GM19193 (cell line): ENCODE measurements around the gene DENND1B.

ENCODE experiments used
- POLR2A ChIP-seq: IDR thresholded peaks from 4 replicates; pipeline ENCODE4 v1.6.1; 2011; ENCODE audit not compliant: insufficient read depth, insufficient read length; ENCODE audit errors: extremely low read depth

Gene DENND1B

GRCh38 chr1:197683895-197684553, 91.3 kb downstream of the DENND1B start:
- TF ChIP-seq POLR2A, result no peak

DNA sequence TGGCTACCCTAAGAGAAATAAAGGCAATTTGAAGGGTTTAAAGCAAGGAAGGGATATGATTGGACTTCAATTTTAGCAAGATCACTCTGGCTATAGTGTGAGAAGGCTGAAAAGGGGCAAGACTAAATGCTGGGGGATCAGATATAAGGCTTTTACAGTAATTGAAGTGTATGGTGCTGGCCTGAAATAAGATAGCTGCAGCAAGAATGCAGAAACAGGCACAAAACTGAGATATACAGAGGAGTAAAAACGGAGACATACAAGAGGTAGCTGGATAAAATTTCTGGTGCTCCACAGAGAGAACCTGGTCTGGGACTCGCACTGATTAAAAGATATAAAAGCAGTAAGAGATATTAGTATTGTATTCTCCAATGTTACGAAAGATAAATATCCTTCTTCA, 92.0 kb downstream of the DENND1B start:
- no peak for TF ChIP-seq POLR2A

GRCh38 chr1:197680311-197680710, 95.0 kb downstream of the DENND1B start:
- no peak for TF ChIP-seq POLR2A

- no peak for TF ChIP-seq POLR2A
Observed at GRCh38 chr1:197677752-197678295, 97.5 kb downstream of the DENND1B start.

- TF ChIP-seq POLR2A, result no peak
Observed at GRCh38 chr1:197677313-197677712, 98.0 kb downstream of the DENND1B start.

DNA sequence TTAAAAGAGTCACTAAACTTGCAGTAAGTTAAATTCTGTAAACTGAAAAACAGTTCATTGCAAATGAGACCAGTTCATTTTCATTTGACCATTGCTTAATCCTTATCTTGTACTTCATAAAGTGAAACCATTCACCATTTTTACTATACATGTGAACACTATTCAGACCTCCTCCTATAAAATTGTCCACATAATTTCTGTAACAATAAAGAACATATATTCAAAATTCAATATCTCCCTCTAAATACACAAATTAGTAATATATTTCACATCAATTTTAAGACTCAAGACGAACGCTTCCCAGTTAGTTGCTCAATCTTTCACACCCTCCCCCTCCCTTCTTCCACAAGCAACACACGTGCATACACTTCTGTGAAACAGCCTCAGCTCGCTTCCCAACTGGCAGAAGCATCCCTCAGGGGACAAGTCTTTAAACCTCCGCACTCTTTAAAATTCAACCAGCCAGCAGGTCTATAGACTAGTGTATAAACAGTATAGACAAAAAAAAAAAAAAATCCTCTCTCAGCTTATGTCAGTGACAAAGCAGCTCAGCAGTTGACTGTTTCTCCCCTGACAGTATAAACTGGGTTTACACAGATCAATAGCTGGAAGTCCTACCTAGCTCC, 99.6 kb downstream of the DENND1B start:
- TF ChIP-seq POLR2A, result no peak

DNA sequence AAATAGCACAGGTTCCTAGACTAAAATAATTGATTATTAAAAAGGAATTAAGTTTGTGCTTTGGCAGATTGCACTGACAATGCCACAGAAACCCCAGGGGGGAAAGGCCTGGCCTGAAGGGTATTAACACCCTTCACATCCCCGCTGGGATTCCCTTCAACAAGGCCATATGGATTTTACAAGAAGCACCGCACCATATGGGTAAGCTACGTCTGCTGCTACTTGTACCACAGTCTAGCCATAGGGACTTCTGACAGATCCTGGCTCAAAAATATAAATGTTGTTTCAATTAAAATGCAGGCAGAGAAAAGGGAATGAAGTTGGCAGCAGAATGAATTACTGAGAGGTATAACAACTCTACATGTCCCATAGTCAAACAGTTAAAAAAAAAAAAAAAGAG, 101.0 kb downstream of the DENND1B start:
- no peak for TF ChIP-seq POLR2A

DNA sequence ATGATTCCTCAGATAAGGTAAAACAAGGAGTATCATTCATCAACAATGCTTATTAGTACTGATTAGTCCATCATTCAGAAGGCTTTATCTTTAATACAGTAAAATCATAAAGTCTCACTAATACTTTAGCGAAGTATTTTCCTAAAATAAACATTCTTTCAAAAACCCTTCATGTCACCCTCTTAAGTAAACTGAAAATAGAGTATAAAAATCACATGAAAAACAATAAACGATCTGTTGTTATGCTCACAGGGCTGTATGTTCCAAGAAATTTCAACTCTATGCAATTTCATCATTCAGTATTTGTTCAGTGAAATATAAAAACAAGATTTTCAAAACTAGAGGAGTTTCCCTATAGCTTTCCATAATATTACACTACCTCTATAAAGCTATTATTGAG, 102.0 kb downstream of the DENND1B start:
- TF ChIP-seq POLR2A, result no peak

DNA sequence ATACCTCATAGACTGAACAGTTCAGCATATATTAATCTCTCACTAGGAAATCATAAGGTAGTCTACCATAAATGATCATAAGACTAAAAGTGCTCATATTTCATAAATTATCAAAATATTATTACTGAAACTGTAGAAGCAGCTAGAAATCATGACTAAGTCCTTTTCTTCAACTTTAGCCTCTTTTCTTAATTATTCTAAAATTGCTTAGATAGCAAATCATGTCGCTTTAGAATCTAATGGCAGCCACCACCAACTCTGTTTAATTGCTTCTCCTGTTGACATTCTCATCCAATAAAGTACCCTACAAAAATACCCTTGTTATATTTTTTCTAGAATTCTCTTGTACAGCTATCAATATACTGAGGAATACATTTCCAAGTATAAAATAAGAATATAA, 102.9 kb downstream of the DENND1B start:
- no peak for TF ChIP-seq POLR2A

- no peak for TF ChIP-seq POLR2A
Observed at GRCh38 chr1:197671920-197672319, 103.4 kb downstream of the DENND1B start.

GRCh38 chr1:197671140-197671539, 104.1 kb downstream of the DENND1B start:
- no peak for TF ChIP-seq POLR2A

DNA sequence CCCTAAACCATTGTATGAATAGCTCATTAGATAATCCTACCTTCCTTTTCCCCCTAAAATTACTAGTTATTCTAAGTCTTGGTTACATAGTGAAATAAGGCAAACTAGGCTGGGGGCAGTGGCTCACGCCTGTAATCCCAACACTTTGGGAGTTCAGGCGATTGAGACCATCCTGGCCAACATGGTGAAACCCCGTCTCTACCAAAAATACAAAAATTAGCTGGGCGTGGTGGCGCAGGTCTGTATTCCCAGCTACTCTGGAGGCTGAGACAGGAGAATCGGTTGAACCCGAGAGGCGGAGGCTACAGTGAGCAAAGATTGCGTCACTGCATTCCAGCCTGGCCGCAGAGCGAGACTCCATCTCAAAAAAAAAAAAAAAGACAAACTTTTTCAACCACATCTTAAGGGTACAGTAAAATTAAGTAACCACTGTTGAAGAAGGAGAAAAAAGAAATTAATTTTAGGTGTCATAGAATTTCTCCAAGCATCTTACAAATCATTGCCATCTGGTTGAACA, 108.5 kb downstream of the DENND1B start:
- TF ChIP-seq POLR2A, result no peak

DNA sequence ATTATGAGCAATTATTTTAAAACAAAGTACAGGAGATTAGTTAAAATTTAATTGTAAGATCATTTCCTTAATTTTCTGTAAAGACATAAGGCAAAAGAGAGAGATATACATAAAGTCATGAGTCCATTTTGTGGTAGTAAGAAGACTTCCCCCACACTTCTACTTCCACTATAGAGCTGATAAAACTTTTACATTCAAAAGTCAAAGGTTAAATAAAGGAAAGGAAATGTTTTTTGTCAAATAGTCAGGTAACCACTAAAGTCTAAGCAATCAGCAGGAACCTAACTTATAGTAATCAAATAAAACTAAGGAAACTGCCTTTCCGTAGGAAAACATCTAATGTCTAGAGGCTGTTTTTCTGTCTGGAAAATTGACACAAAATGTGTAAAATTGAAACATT, 110.9 kb downstream of the DENND1B start:
- TF ChIP-seq POLR2A, result no peak

GRCh38 chr1:197663162-197663953, 111.9 kb downstream of the DENND1B start:
- no peak for TF ChIP-seq POLR2A

DNA sequence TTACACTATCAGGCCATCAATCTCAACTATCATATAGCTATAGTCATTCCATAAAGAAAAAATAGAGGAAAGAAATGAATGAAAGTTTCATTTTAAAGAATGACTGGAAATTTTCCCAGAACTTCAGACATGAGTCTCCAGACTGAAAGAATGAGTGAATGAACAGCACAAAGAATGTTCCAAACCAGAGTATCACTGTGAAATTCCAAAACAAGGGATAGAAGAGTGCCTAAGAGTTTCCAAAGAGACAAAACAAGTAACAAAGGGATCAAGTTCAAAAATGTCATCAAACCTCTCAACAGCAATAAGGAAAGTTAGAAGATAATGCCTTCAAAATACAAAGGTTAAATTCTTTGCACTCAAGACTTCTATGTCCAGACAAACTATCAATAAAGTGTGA, 114.9 kb downstream of the DENND1B start:
- TF ChIP-seq POLR2A, result no peak
